ENCODE data around the gene MYO10.

Gene MYO10

DNA sequence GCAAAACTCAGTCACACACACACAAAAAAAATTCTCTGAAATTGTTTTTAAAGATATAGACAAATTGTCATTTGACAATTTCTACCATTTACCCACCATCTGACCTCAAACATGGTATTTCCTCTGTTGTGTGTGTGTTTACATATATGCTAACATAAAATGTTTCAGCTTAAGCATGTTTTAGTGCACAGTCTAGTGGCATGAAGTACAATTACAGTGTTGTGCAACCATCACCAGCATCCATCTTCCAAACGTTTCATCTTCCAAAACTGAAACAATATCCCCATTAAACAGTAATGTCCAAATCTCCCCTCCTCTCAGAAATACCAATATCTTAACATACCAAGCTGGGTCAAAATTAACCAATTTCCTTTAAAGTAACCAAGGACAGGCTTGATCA is 65.2 kb downstream of the MYO10 start:
- Histone ChIP-seq H3K4me3 (ENCODE audit: low read depth, low read length) (no peak overlapping the region), H3K27ac (ENCODE audit: extremely low read depth, low read depth, low read length) (no peak overlapping the region), H3K36me3 (ENCODE audit: control insufficient read depth in 2 of 2, insufficient read depth in 1 of 2, low read length in 2 of 2) (peaks cover 6 to 13% of the 10 kb centered on the region in 2 experiments), H3K4me1 (ENCODE audit: control insufficient read depth, insufficient read depth, low read length) (peaks cover 19% of the 10 kb centered on the region), H3K9me3 (ENCODE audit: control insufficient read depth, insufficient read depth, low read depth, low read length) (peaks cover 4% of the 10 kb centered on the region)
- ChIA-PET POLR2A (no interaction called here), CTCF (interaction anchor here (1.2 kb wide), 1 partner anchor 11 kb away, joined by 5 read pairs; no protein-coding TSS in a partner anchor)
- TF ChIP-seq, protein P1, sequence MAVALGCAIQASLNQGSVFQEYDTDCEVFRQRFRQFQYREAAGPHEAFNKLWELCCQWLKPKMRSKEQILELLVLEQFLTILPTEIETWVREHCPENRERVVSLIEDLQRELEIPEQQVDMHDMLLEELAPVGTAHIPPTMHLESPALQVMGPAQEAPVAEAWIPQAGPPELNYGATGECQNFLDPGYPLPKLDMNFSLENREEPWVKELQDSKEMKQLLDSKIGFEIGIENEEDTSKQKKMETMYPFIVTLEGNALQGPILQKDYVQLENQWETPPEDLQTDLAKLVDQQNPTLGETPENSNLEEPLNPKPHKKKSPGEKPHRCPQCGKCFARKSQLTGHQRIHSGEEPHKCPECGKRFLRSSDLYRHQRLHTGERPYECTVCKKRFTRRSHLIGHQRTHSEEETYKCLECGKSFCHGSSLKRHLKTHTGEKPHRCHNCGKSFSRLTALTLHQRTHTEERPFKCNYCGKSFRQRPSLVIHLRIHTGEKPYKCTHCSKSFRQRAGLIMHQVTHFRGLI (tag by site-specific recombination; IDR thresholded peaks at IDR 0.05): peak; percentile 6; the same call in 1 of the 2 replicates
- TF ChIP-seq ZNF561 (tag by site-specific recombination; IDR thresholded peaks at IDR 0.05; ENCODE audit: borderline replicate concordance): no peak
- TF ChIP-seq PRDM6 (tag by site-specific recombination; IDR thresholded peaks at IDR 0.05): no peak
- 0 out of 2 replicates have a peak, but pooled peaks have one; percentile 31 for TF ChIP-seq ZFP37 (tag by site-specific recombination; IDR thresholded peaks at IDR 0.05)

GRCh38 chr5:16869821-16870796 is 66.0 kb downstream of the MYO10 start:
- no peak overlapping the region for H3K4me3 ChIP-seq (ENCODE audit: low read depth, low read length)
- peaks cover 21% of the 10 kb centered on the region for H3K4me1 ChIP-seq (ENCODE audit: control insufficient read depth, insufficient read depth, low read length)
- peaks cover 0 to 9% of the 10 kb centered on the region in 2 experiments; a peak in 1 of 3 replicates for H3K36me3 ChIP-seq (ENCODE audit: control insufficient read depth in 2 of 2, insufficient read depth in 1 of 2, low read length in 2 of 2)
- POLR2A ChIA-PET: no interaction called here
- H3K27ac ChIP-seq (ENCODE audit: extremely low read depth, low read depth, low read length): no peak overlapping the region
- no peaks in the 10 kb centered on the region for H3K9me3 ChIP-seq (ENCODE audit: control insufficient read depth, insufficient read depth, low read depth, low read length)
- CTCF ChIA-PET: interaction anchor here (0.6 to 1.2 kb wide), 2 partner anchors 12 to 133 kb away, joined by 3 to 5 read pairs; no protein-coding TSS in a partner anchor
- no peak for TF ChIP-seq MYNN (tag by site-specific recombination; IDR thresholded peaks at IDR 0.05; ENCODE audit: borderline replicate concordance)
- TF ChIP-seq ZFP41 (tag by site-specific recombination; IDR thresholded peaks at IDR 0.05; ENCODE audit: borderline replicate concordance): no peak
- no peak for TF ChIP-seq TRIM28 (IDR thresholded peaks at IDR 0.05; ENCODE audit: borderline replicate concordance, low read length)
- no peak for TF ChIP-seq ZBTB1 (tag by site-specific recombination; IDR thresholded peaks at IDR 0.05)
- TF ChIP-seq ZNF24 (tag by site-specific recombination; IDR thresholded peaks at IDR 0.05): no peak
- no peak for TF ChIP-seq ZNF174 (tag by site-specific recombination; IDR thresholded peaks at IDR 0.05)
- TF ChIP-seq ZNF677 (tag by site-specific recombination; IDR thresholded peaks at IDR 0.05): no peak
- no peak for TF ChIP-seq ZBTB49 (tag by site-specific recombination; IDR thresholded peaks at IDR 0.05; ENCODE audit: low read depth)
- TF ChIP-seq KLF7 (tag by site-specific recombination; IDR thresholded peaks at IDR 0.05; ENCODE audit: borderline replicate concordance): no peak
- 0 out of 2 replicates have a peak, but pooled peaks have one; percentile 63 for TF ChIP-seq ZNF184 (tag by site-specific recombination; IDR thresholded peaks at IDR 0.05)
- TF ChIP-seq ZNF501 (tag by site-specific recombination; IDR thresholded peaks at IDR 0.05): no peak
- TF ChIP-seq FEZF1 (tag by site-specific recombination; IDR thresholded peaks at IDR 0.05): no peak
- no peak for TF ChIP-seq ZNF266 (tag by site-specific recombination; IDR thresholded peaks at IDR 0.05; ENCODE audit: low read depth)
- TF ChIP-seq ZNF366 (tag by site-specific recombination; conservative IDR thresholded peaks at IDR 0.05): 0 out of 2 replicates have a peak, but pooled peaks have one; percentile 31
- no peak for TF ChIP-seq KLF1 (tag by site-specific recombination; IDR thresholded peaks at IDR 0.05)
- TF ChIP-seq SP7 (tag by site-specific recombination; IDR thresholded peaks at IDR 0.05): peak; percentile 59; the same call in 1 of the 2 replicates
- TF ChIP-seq SCRT2 (tag by site-specific recombination; IDR thresholded peaks at IDR 0.05): peak; percentile 84
- no peak for TF ChIP-seq ZNF426 (tag by site-specific recombination; IDR thresholded peaks at IDR 0.05)
- TF ChIP-seq ZNF600 (tag by site-specific recombination; IDR thresholded peaks at IDR 0.05): no peak
- TF ChIP-seq ZNF658 (tag by site-specific recombination; IDR thresholded peaks at IDR 0.05): no peak
- no peak for TF ChIP-seq ZNF561 (tag by site-specific recombination; IDR thresholded peaks at IDR 0.05; ENCODE audit: borderline replicate concordance)
- TF ChIP-seq, protein P2, sequence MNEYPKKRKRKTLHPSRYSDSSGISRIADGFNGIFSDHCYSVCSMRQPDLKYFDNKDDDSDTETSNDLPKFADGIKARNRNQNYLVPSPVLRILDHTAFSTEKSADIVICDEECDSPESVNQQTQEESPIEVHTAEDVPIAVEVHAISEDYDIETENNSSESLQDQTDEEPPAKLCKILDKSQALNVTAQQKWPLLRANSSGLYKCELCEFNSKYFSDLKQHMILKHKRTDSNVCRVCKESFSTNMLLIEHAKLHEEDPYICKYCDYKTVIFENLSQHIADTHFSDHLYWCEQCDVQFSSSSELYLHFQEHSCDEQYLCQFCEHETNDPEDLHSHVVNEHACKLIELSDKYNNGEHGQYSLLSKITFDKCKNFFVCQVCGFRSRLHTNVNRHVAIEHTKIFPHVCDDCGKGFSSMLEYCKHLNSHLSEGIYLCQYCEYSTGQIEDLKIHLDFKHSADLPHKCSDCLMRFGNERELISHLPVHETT (tag by site-specific recombination; IDR thresholded peaks at IDR 0.05): 0 out of 2 replicates have a peak, but pooled peaks have one; percentile 9
- TF ChIP-seq KLF10 (tag by site-specific recombination; IDR thresholded peaks at IDR 0.05): no peak
